Pons (tissue), 1 donor: ENCODE measurements around the gene NHERF1.

ENCODE experiments used
- DNase-seq: peaks from one replicate; pipeline ENCODE4 v3.0.0-alpha.2; 2016; ENCODE audit warnings: low spot score

NHERF1 gene

GRCh38 chr17:74784125-74784810 lies 35.8 kb downstream of the NHERF1 start:
- DNase-seq, result no peak

- no peak for DNase-seq
Measured at GRCh38 chr17:74785096-74785980, 36.9 kb downstream of the NHERF1 start.

GRCh38 chr17:74785981-74786360 lies 37.5 kb downstream of the NHERF1 start:
- DNase-seq, result no peak

- DNase-seq, result no peak
Measured at GRCh38 chr17:74786431-74787055, 38.1 kb downstream of the NHERF1 start.

GRCh38 chr17:74790161-74791058 lies 42.0 kb downstream of the NHERF1 start:
- peak; percentile 56 for DNase-seq

- DNase-seq, result no peak
Measured at GRCh38 chr17:74792586-74793105, 44.2 kb downstream of the NHERF1 start.

- DNase-seq, result peak; percentile 47
Measured at GRCh38 chr17:74795327-74796020, 47.0 kb downstream of the NHERF1 start.

GRCh38 chr17:74796211-74796610 lies 47.8 kb downstream of the NHERF1 start:
- no peak for DNase-seq

- no peak for DNase-seq
Measured at GRCh38 chr17:74796866-74797265, 48.4 kb downstream of the NHERF1 start.

GRCh38 chr17:74797824-74798223 lies 49.4 kb downstream of the NHERF1 start:
- no peak for DNase-seq

GRCh38 chr17:74798239-74798707 lies 49.8 kb downstream of the NHERF1 start:
- no peak for DNase-seq

GRCh38 chr17:74799097-74799496 lies 50.7 kb downstream of the NHERF1 start:
- no peak for DNase-seq

GRCh38 chr17:74800531-74800930 lies 52.1 kb downstream of the NHERF1 start:
- DNase-seq, result no peak

- DNase-seq, result no peak
Measured at GRCh38 chr17:74801896-74802295, 53.5 kb downstream of the NHERF1 start.

GRCh38 chr17:74803388-74803930 lies 55.0 kb downstream of the NHERF1 start:
- DNase-seq, result no peak

- no peak for DNase-seq
Measured at GRCh38 chr17:74803971-74804370, 55.5 kb downstream of the NHERF1 start.

- DNase-seq, result no peak
Measured at GRCh38 chr17:74804683-74805082, 56.3 kb downstream of the NHERF1 start.

GRCh38 chr17:74805591-74805991 lies 57.2 kb downstream of the NHERF1 start:
- peak; percentile 49 for DNase-seq

GRCh38 chr17:74806334-74806733 lies 57.9 kb downstream of the NHERF1 start:
- DNase-seq, result no peak

- DNase-seq, result no peak
Measured at GRCh38 chr17:74807441-74807840, 59.0 kb downstream of the NHERF1 start.

- peak; percentile 61 for DNase-seq
Measured at GRCh38 chr17:74807925-74808324, 59.5 kb downstream of the NHERF1 start.
